ENCODE measurements around the gene CATSPERZ.

The CATSPERZ gene

DNA sequence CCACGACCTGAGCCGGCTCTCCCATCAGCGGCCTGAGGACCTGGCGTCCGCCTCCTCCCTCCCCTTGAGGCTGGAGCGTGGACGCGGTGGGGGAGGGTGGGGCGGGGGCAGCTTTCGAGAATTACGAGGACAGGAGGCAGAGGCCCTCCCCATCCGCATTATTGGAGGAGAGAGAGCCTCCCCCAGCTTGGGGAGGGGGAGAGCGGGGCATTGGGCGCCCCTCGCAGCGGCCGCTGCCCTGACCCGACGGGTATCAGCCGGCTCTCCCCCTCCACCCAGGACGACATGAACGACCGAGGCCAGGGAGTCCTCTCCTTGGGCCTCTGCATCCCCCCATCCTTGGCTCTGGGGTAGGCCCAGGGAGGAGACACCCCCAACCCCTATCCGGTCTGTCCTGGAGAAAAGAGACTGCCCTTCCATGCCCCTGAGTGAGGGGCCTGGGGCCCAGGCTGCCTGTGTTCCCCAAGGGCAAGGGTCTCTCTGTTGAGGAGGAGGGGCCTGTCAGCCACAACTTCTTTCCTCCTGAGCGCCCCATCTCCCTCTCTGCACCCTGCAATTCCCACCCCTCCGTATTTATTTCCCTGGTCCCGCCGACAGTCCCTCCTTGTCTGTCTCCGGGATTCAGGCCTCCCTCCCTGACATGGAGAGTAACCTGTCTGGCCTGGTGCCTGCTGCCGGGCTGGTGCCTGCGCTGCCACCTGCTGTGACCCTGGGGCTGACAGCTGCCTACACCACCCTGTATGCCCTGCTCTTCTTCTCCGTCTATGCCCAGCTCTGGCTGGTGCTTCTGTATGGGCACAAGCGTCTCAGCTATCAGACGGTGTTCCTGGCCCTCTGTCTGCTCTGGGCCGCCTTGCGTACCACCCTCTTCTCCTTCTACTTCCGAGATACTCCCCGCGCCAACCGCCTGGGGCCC, 14.0 kb upstream of the CATSPERZ start:
- DNase-seq (ENCODE audit: low read depth): no peak

GRCh38 chr11:64286801-64287159, 13.4 kb upstream of the CATSPERZ start:
- no peak for DNase-seq (ENCODE audit: low read depth)

DNA sequence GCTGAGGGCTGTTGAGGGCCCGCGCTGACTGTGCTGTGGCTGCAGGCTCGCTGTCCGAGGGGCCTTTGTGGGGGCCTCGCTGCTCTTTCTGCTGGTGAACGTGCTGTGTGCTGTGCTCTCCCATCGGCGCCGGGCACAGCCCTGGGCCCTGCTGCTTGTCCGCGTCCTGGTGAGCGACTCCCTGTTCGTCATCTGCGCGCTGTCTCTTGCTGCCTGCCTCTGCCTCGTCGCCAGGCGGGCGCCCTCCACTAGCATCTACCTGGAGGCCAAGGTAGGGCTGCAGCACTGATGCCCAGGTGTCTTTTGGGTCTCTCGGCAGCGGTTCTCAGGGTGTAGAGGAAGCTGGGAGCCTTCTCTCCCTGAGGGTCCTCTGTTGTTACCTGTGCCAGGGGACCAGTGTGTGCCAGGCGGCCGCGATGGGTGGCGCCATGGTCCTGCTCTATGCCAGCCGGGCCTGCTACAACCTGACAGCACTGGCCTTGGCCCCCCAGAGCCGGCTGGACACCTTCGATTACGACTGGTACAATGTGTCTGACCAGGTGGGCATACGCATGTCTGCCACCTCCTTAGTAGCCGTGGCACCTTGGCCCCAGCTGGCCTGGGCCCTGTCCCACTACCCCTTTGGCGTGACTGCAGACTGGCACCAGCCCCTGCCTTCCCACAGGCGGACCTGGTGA, 12.3 kb upstream of the CATSPERZ start:
- no peak for DNase-seq (ENCODE audit: low read depth)

GRCh38 chr11:64288353-64288750, 11.8 kb upstream of the CATSPERZ start:
- no peak for DNase-seq (ENCODE audit: low read depth)

- no peak for DNase-seq (ENCODE audit: low read depth)
Observed at GRCh38 chr11:64289002-64289564, 11.1 kb upstream of the CATSPERZ start.

DNA sequence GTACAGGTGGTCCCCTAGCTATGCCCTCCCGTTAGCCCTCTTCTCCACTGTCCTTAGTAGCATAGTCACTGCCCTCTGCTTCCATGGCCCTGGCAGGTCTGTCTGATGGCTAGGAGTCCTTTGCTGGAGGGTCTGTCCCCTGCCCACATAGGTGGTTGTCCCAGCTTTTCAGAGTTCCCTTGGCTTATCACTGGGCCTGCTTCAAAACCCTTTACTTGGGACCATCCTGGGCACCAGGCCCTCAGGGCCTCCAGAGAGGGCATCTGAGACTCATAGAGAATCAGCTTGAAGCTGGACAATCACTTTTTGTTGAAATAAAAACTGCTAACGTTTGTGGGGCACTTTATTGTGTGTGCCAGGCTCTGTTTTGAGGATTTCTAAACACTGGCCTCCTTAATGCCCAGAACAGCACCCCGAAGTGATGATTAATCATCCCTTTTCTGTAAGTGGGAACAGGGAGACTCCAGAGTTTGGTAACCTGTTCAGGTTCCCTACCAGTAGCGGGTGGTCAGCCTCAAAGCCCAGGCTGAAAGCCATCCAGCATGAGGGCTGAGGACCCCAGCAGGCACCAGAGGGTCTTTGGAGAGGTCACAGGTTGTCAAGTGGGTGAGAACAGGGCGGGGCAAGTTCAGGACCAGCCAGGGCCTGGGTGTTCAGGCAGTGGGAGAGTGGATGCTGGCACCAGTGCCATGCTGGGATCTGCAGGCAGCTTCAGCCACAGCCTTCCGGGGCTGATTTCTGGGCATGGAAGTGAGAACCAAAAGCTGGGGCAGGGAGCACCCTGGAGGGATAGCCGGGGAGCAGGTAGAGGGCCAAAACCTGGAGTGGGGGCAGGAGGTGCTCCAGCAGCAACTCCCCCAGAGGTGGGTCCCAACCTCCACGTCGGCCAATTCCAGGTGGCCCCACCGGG, 9.6 kb upstream of the CATSPERZ start:
- DNase-seq (ENCODE audit: low read depth): no peak

DNA sequence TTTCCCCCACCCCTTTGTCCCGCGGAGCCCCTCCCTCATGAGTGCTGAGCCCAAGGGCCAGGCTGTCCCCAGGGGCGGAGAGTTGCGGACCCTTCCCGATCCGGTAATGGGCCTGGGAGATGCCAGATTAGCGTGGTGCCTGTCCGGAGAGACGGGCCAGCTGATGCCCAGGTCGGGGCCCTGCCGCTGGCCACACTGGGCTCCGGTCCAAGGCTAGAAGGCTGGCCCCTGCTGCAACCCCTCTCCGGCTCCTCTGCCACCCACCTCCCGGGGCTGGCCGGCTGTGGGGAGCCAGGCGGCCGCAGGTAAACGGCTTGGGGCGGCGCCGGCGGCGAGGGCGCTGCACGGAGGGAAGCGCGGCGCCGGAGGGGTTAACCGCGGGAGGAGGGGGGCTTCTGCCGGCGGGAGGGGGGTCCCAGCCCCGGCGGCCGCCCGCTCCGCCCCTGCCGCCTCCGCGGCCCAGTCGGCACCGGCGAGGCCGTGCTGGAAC, 8.9 kb upstream of the CATSPERZ start, which contains the start of gene KCNK4:
Gene KCNK4 (plus strand): TSS at position 41 of the 490 bp plus-strand sequence. CDS start 1,717 bp downstream, outside the sequence.
- no peak for DNase-seq (ENCODE audit: low read depth)

- no peak for DNase-seq (ENCODE audit: low read depth)
Observed at GRCh38 chr11:64291752-64292459, 8.3 kb upstream of the CATSPERZ start.

DNA sequence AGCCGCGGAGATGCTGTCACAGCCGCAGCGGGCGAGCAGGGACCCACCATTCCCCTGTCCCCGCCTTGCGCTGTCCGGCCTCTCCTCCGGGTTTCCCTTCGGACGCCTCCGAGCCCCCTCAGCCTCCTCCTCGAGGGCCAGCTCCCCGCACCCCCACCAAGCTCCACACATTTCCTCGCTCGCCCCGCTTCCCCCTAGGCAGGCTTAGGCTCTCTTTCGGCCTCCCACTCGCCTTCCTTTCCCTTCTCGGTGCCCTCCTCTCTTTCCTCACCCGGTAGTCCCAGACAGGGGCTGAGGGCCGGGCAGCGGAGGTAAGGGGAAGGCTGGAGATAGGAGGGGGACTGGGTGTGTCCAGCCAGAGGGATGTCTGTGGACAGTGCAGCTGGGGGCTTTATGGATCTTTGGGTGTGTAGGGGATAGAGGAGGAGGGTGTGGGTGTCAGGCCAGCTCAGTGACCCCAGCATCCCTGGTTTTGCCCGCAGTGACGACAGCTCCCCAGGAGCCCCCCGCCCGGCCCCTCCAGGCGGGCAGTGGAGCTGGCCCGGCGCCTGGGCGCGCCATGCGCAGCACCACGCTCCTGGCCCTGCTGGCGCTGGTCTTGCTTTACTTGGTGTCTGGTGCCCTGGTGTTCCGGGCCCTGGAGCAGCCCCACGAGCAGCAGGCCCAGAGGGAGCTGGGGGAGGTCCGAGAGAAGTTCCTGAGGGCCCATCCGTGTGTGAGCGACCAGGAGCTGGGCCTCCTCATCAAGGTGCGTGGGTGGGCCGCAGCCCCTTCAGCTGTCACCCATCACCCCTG, 7.5 kb upstream of the CATSPERZ start:
- no peak for DNase-seq (ENCODE audit: low read depth)

DNA sequence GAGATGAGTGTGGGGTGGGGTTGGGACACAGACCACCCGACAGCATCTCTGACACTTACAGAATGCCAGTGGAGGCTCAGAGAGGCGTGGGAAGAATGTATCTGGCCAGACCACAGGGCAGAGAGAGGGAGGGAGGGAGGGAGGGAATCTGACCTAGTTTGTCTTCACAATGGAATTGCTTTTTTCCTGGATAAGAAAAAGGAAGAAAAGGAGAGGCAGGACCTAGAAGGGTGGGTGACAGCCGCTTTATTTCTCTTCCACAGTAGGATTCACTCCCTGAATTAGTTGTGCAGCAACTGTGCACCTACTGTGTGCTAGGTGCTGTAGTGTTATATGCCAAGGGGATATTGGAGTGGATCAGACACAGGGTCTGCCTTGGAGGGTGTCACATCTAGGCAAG, 5.4 kb upstream of the CATSPERZ start:
- no peak for DNase-seq (ENCODE audit: low read depth)

DNA sequence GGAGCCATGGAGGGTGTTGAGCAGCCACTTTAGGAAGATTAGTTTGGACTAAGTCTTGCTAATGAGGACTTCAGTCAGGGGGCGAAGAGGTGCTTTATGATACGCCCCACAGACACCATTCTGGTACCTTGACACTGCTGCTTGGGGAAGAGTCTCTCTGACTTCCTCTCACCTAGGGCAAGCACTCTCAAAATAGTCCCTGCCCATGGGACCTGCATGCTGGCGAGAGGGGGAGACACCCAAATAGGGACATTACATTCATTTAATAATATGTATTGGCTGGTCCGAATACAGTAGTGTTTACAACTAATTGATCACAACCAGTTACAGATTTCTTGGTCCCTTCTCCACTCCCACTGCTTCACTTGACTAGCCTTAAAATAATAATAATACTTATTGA, 4.4 kb upstream of the CATSPERZ start:
- DNase-seq (ENCODE audit: low read depth): no peak

DNA sequence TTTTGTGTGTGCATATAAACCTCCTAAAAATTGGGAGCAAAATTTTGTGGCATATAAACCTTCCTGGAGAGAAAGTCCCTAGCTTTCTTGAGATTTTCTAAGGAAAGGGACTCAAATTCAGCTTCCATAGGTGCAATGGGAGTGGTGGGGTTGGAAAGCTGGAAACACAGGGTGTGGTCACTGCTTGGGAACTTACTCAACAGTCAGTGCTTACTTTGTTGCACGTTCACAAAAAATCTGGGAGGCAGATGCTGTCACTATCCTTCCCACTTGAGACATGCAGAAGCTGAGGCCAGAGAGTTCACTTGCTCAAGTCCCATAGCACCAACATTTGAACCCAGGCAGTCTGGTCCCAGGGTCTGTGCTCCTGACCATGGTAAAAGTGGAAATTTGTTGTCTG, 3.9 kb upstream of the CATSPERZ start:
- DNase-seq (ENCODE audit: low read depth): no peak

- DNase-seq (ENCODE audit: low read depth): no peak
Observed at GRCh38 chr11:64296830-64297698, 3.1 kb upstream of the CATSPERZ start.

GRCh38 chr11:64297699-64298358, 2.3 kb upstream of the CATSPERZ start:
- no peak for DNase-seq (ENCODE audit: low read depth)

DNA sequence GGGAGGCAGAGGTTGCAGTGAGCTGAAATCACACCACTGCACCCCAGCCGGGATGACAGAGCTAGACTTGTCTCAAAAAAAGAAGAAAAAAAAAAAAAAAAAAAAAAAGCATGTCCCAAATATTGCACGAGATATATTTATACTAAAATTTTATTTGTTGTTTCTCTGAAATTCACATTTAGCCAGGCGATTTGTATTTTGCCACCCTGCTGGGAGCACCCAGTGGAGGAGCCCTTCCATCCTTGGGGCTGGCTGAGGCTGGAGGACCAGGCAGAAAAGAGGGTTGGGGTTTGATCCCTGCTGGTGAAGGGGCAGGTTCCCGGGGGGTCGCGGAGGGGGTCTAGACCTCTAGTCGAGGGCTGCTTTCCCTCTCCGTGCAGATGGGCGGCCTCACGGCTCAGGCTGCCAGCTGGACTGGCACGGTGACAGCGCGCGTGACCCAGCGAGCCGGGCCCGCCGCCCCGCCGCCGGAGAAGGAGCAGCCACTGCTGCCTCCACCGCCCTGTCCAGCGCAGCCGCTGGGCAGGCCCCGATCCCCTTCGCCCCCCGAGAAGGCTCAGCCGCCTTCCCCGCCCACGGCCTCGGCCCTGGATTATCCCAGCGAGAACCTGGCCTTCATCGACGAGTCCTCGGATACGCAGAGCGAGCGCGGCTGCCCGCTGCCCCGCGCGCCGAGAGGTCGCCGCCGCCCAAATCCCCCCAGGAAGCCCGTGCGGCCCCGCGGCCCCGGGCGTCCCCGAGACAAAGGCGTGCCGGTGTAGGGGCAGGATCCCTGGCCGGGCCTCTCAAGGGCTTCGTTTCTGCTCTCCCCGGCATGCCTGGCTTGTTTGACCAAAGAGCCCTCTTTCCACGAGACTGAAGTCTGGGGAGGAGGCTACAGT, 952 bp upstream of the CATSPERZ start:
- DNase-seq (ENCODE audit: low read depth): no peak

DNA sequence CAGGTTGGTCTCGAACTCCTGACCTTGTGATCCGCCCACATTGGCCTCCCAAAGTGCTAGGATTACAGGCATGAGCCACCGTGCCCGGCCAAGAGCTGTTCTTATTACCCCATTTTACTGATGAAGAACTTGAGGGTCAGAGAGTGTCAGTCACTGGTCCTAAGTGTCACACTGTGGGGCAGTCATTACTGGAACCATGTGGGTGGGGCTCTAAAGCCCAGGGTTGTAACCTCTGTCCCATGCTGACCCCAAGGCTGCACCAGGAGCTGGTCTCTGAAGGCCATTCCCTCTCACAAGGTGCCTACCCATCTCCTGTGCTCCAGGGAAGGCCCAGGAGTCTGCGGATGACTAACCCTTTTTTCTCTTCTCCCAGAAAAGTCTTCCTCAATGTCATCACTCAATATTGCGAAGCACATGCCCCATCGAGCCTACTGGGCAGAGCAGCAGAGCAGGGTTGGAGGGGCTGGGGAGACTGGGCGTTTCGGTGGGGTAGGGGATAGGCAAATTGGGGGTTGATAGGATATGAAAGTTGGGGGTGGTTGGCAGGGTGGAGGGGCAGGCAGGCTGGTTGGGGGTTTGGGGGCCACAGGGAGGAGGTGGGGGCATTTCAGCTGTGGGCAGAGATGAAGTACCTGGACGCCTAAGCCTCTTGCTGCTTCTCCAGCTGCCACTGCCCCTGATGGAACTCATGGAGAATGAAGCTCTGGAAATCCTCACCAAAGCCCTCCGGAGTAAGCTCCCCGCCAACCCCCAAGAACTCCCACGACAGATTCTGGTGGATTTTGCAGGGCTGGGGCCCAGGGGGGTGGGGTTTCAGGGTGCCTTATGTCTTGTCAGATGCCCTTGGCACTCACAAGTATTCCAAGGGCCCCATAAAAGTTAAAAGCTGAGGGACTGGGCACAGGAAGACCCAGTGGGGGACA, 3.2 kb downstream of the CATSPERZ start:
- no peak for DNase-seq (ENCODE audit: low read depth)

DNA sequence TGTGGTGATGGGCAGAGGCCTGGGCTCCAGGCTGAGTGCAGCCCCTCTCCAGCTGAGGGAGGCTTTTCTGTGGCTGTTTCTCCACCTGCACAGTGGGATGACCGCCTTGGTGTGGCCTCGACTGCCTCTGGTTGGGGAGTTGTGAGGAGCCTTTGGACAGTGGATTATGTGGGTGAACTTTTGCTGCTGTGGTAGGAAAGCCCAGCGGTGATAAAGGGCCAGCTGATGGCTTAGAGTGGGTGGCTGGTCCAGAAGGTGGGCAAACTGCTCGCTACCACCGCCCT, 3.8 kb downstream of the CATSPERZ start:
- DNase-seq (ENCODE audit: low read depth): no peak
